ENCODE data around the gene ANO7.

Gene ANO7

GRCh38 chr2:241190291-241190981 lies 2.0 kb downstream of the ANO7 start:
- H4K8ac ChIP-seq (ENCODE audit: low read depth, low read length), result no peak overlapping the region
- no peak overlapping the region for H3K18ac ChIP-seq (ENCODE audit: low read length)
- DNase-seq, result no peak
- no peaks in the 10 kb centered on the region for H3K79me2 ChIP-seq (ENCODE audit: control insufficient read depth, insufficient read depth, low read length, poor library complexity)
- H4K12ac ChIP-seq (ENCODE audit: low read depth, low read length), result no peak overlapping the region
- H3K9ac ChIP-seq (ENCODE audit: low read length), result no peak overlapping the region
- no peak overlapping the region for H3K14ac ChIP-seq (ENCODE audit: low read length)
- no peak overlapping the region for H2BK5ac ChIP-seq (ENCODE audit: low read depth, low read length, poor library complexity)
- H3K36me3 ChIP-seq (ENCODE audit: control insufficient read depth in 1 of 2, insufficient read depth in 2 of 2, low read length in 2 of 2), result no peaks in the 10 kb centered on the region
- H3K27ac ChIP-seq (ENCODE audit: low read depth, low read length), result no peak overlapping the region
- no peak overlapping the region for H2BK12ac ChIP-seq (ENCODE audit: low read length)
- H3K9me3 ChIP-seq (ENCODE audit: insufficient read depth, low read depth, low read length), result no peaks in the 10 kb centered on the region
- H2BK120ac ChIP-seq (ENCODE audit: insufficient read depth, low read length, poor library complexity), result no peak overlapping the region
- no peaks in the 10 kb centered on the region for H3K79me1 ChIP-seq (ENCODE audit: low read length)
- H3K27me3 ChIP-seq (ENCODE audit: insufficient read depth, low read length), result no peaks in the 10 kb centered on the region
- peaks cover 0 to 3% of the 10 kb centered on the region in 2 experiments for H3K4me1 ChIP-seq (ENCODE audit: control insufficient read depth in 1 of 2, insufficient read depth in 2 of 2, low read length in 2 of 2)
- no peak overlapping the region for H3K4me2 ChIP-seq (ENCODE audit: low read length)
- no peak overlapping the region for H4K91ac ChIP-seq (ENCODE audit: low read depth, low read length)
- no peak overlapping the region for H2AFZ ChIP-seq (ENCODE audit: insufficient read depth, low read length, poor library complexity)
- no peak overlapping the region for H3K4me3 ChIP-seq (ENCODE audit: low read depth, low read length)
- no CpG with 5 or more reads among the region's 19 CpGs for WGBS (ENCODE audit: extremely low coverage, insufficient coverage, insufficient read length)
- no peak overlapping the region for H2AK5ac ChIP-seq (ENCODE audit: low read length)
- no peak overlapping the region for H3K23ac ChIP-seq (ENCODE audit: low read length)
- no peak overlapping the region for H3K4ac ChIP-seq (ENCODE audit: low read depth, low read length)

DNA sequence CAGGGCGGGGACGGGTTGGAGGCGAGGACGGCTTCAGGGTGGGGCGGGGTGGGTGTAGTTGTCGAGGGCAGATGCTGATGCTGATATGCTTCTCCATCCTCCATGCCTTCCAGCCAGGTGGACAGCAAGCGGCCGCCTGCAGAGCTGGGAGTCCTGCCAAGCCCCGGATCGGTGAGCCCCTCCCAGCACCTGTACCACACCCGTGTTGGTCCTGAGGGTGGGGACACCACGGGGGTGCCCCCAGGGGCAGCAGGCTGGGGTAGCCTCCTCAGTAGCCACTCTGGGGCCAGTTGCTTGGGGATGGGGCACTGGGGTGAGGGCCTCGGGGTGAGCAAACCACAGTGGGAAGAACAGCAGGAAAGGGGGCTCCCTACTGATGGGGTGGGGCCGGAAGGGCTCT lies 2.6 kb downstream of the ANO7 start:
- no peak overlapping the region for H2AK5ac ChIP-seq (ENCODE audit: low read length)
- no peak overlapping the region for H2BK5ac ChIP-seq (ENCODE audit: low read depth, low read length, poor library complexity)
- no CpG with 5 or more reads among the region's 14 CpGs for WGBS (ENCODE audit: extremely low coverage, insufficient coverage, insufficient read length)
- no peaks in the 10 kb centered on the region for H3K79me2 ChIP-seq (ENCODE audit: control insufficient read depth, insufficient read depth, low read length, poor library complexity)
- H4K91ac ChIP-seq (ENCODE audit: low read depth, low read length), result no peak overlapping the region
- H3K4me3 ChIP-seq (ENCODE audit: low read depth, low read length), result no peak overlapping the region
- H3K4me1 ChIP-seq (ENCODE audit: control insufficient read depth in 1 of 2, insufficient read depth in 2 of 2, low read length in 2 of 2), result peaks cover 0 to 3% of the 10 kb centered on the region in 2 experiments
- H3K79me1 ChIP-seq (ENCODE audit: low read length), result no peaks in the 10 kb centered on the region
- H2BK12ac ChIP-seq (ENCODE audit: low read length), result no peak overlapping the region
- no peak overlapping the region for H3K9ac ChIP-seq (ENCODE audit: low read length)
- no peak overlapping the region for H3K18ac ChIP-seq (ENCODE audit: low read length)
- no peak overlapping the region for H2BK120ac ChIP-seq (ENCODE audit: insufficient read depth, low read length, poor library complexity)
- no peak overlapping the region for H4K8ac ChIP-seq (ENCODE audit: low read depth, low read length)
- no peak overlapping the region for H3K27ac ChIP-seq (ENCODE audit: low read depth, low read length)
- H3K23ac ChIP-seq (ENCODE audit: low read length), result no peak overlapping the region
- no peak overlapping the region for H4K12ac ChIP-seq (ENCODE audit: low read depth, low read length)
- no peak overlapping the region for H3K14ac ChIP-seq (ENCODE audit: low read length)
- H3K9me3 ChIP-seq (ENCODE audit: insufficient read depth, low read depth, low read length), result no peaks in the 10 kb centered on the region
- H3K4ac ChIP-seq (ENCODE audit: low read depth, low read length), result no peak overlapping the region
- no peak overlapping the region for H3K4me2 ChIP-seq (ENCODE audit: low read length)
- H2AFZ ChIP-seq (ENCODE audit: insufficient read depth, low read length, poor library complexity), result no peak overlapping the region
- no peaks in the 10 kb centered on the region for H3K27me3 ChIP-seq (ENCODE audit: insufficient read depth, low read length)
- no peaks in the 10 kb centered on the region for H3K36me3 ChIP-seq (ENCODE audit: control insufficient read depth in 1 of 2, insufficient read depth in 2 of 2, low read length in 2 of 2)
- no peak for DNase-seq

DNA sequence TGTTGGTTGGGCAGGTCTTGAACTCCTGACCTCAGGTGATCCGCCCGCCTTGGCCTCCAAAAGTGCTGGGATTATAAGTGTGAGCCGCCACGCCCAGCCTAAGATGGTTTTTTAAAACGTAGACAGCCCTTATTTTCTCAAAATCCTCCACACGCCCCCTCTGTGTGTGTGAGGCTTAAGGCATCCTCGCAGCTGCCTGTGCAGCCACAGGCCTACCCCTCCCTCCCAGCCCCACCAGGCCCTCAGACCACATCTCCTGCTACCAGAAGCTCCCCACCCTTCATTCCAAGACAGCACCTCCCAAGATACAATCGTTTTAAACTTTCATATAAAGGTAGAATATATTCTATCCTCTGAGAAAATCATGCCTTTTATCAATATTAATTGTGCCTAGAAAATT lies 4.8 kb downstream of the ANO7 start:
- no peak overlapping the region for H2AK5ac ChIP-seq (ENCODE audit: low read length)
- no peak overlapping the region for H3K23ac ChIP-seq (ENCODE audit: low read length)
- no CpG with 5 or more reads among the region's 8 CpGs for whole genome bisulfite sequencing (ENCODE audit: extremely low coverage, insufficient coverage, insufficient read length)
- H3K18ac ChIP-seq (ENCODE audit: low read length), result no peak overlapping the region
- no peak for DNase-seq
- no peak overlapping the region for H3K4me2 ChIP-seq (ENCODE audit: low read length)
- H4K8ac ChIP-seq (ENCODE audit: low read depth, low read length), result no peak overlapping the region
- H4K91ac ChIP-seq (ENCODE audit: low read depth, low read length), result no peak overlapping the region
- no peak overlapping the region for H3K4ac ChIP-seq (ENCODE audit: low read depth, low read length)
- H3K27ac ChIP-seq (ENCODE audit: low read depth, low read length), result no peak overlapping the region
- no peaks in the 10 kb centered on the region for H3K36me3 ChIP-seq (ENCODE audit: control insufficient read depth in 1 of 2, insufficient read depth in 2 of 2, low read length in 2 of 2)
- no peak overlapping the region for H2BK5ac ChIP-seq (ENCODE audit: low read depth, low read length, poor library complexity)
- no peak overlapping the region for H3K4me3 ChIP-seq (ENCODE audit: low read depth, low read length)
- no peak overlapping the region for H3K14ac ChIP-seq (ENCODE audit: low read length)
- no peak overlapping the region for H2BK12ac ChIP-seq (ENCODE audit: low read length)
- H2AFZ ChIP-seq (ENCODE audit: insufficient read depth, low read length, poor library complexity), result no peak overlapping the region
- H2BK120ac ChIP-seq (ENCODE audit: insufficient read depth, low read length, poor library complexity), result no peak overlapping the region
- H3K9me3 ChIP-seq (ENCODE audit: insufficient read depth, low read depth, low read length), result no peaks in the 10 kb centered on the region
- H3K79me2 ChIP-seq (ENCODE audit: control insufficient read depth, insufficient read depth, low read length, poor library complexity), result no peaks in the 10 kb centered on the region
- no peak overlapping the region for H3K9ac ChIP-seq (ENCODE audit: low read length)
- H3K4me1 ChIP-seq (ENCODE audit: control insufficient read depth in 1 of 2, insufficient read depth in 2 of 2, low read length in 2 of 2), result no peaks in the 10 kb centered on the region
- no peaks in the 10 kb centered on the region for H3K79me1 ChIP-seq (ENCODE audit: low read length)
- no peak overlapping the region for H4K12ac ChIP-seq (ENCODE audit: low read depth, low read length)
- H3K27me3 ChIP-seq (ENCODE audit: insufficient read depth, low read length), result no peaks in the 10 kb centered on the region

- Histone ChIP-seq H3K4me2 (ENCODE audit: low read length) (no peak overlapping the region), H2BK12ac (ENCODE audit: low read length) (no peak overlapping the region), H4K91ac (ENCODE audit: low read depth, low read length) (no peak overlapping the region), H2BK5ac (ENCODE audit: low read depth, low read length, poor library complexity) (no peak overlapping the region), H3K9ac (ENCODE audit: low read length) (no peak overlapping the region), H3K4me1 (ENCODE audit: control insufficient read depth in 1 of 2, insufficient read depth in 2 of 2, low read length in 2 of 2) (peaks cover 0 to 2% of the 10 kb centered on the region in 2 experiments), H3K4ac (ENCODE audit: low read depth, low read length) (no peak overlapping the region), H3K27me3 (ENCODE audit: insufficient read depth, low read length) (no peaks in the 10 kb centered on the region), H2AK5ac (ENCODE audit: low read length) (no peak overlapping the region), H2BK120ac (ENCODE audit: insufficient read depth, low read length, poor library complexity) (no peak overlapping the region), H3K14ac (ENCODE audit: low read length) (no peak overlapping the region), H3K18ac (ENCODE audit: low read length) (no peak overlapping the region), H3K4me3 (ENCODE audit: low read depth, low read length) (no peak overlapping the region), H3K9me3 (ENCODE audit: insufficient read depth, low read depth, low read length) (peaks cover 2% of the 10 kb centered on the region), H3K79me2 (ENCODE audit: control insufficient read depth, insufficient read depth, low read length, poor library complexity) (no peaks in the 10 kb centered on the region), H2AFZ (ENCODE audit: insufficient read depth, low read length, poor library complexity) (no peak overlapping the region), H4K12ac (ENCODE audit: low read depth, low read length) (no peak overlapping the region), H3K27ac (ENCODE audit: low read depth, low read length) (no peak overlapping the region), H3K23ac (ENCODE audit: low read length) (no peak overlapping the region), H3K36me3 (ENCODE audit: control insufficient read depth in 1 of 2, insufficient read depth in 2 of 2, low read length in 2 of 2) (no peaks in the 10 kb centered on the region), H4K8ac (ENCODE audit: low read depth, low read length) (no peak overlapping the region), H3K79me1 (ENCODE audit: low read length) (no peaks in the 10 kb centered on the region)
- WGBS (ENCODE audit: extremely low coverage, insufficient coverage, insufficient read length), result no CpG with 5 or more reads among the region's 9 CpGs
- no peak for DNase-seq
These were observed 6.3 kb downstream of the ANO7 start for GRCh38 chr2:241194811-241195210.
